Neural progenitor cell (in vitro differentiated cells): ENCODE results near the gene ZNF462. TPM values are rescaled to one million over a fixed set of nuclear protein-coding genes. Genes with fewer than 3 reads are reported as not detected.

Source experiments
- DNase-seq: peaks from one replicate; pipeline ENCODE4 v3.0.0-alpha.2; 2016; ENCODE audit warnings: low spot score
- H2AFZ ChIP-seq: fragments of 200-600 bp; sonication (generic); replicated peaks from 2 replicates; pipeline ENCODE4 v1.6.1; 2016; ENCODE audit warnings: antibody characterized with exemption
- H3F3A ChIP-seq: fragments of 200-600 bp; sonication (generic); 2 replicates; pipeline ENCODE4 v1.6.1; 2016; ENCODE audit warnings: antibody characterized with exemption, low read depth
- H3K27ac ChIP-seq: fragments of 200-600 bp; sonication (generic); 2 replicates; pipeline ENCODE4 v1.5.1; 2016; ENCODE audit warnings: mild to moderate bottlenecking
- H3K27me3 ChIP-seq: fragments of 200-600 bp; sonication (generic); 2 replicates; pipeline ENCODE4 v1.6.1; 2016; ENCODE audit warnings: mild to moderate bottlenecking, moderate library complexity
- H3K36me3 ChIP-seq: fragments of 200-600 bp; sonication (generic); 2 replicates; pipeline ENCODE4 v1.5.1; 2016
- H3K4me1 ChIP-seq: fragments of 200-600 bp; sonication (generic); 2 replicates; pipeline ENCODE4 v1.6.1; 2016; ENCODE audit warnings: mixed run types
- H3K4me2 ChIP-seq: fragments of 200-600 bp; sonication (generic); 2 replicates; pipeline ENCODE4 v1.6.1; 2016
- H3K4me3 ChIP-seq: fragments of 200-600 bp; sonication (generic); 2 replicates; pipeline ENCODE4 v1.5.1; 2016
- H3K79me2 ChIP-seq: fragments of 200-600 bp; sonication (generic); 2 replicates; pipeline ENCODE4 v1.6.1; 2016; ENCODE audit warnings: low read depth
- H3K9ac ChIP-seq: fragments of 200-600 bp; sonication (generic); 2 replicates; pipeline ENCODE4 v1.6.1; 2016
- H3K9me3 ChIP-seq: fragments of 200-600 bp; sonication (generic); 2 replicates; pipeline ENCODE4 v1.5.1; 2016; ENCODE audit warnings: low read depth
- H4K20me1 ChIP-seq: fragments of 200-600 bp; sonication (generic); 2 replicates; pipeline ENCODE4 v1.6.1; 2016; ENCODE audit warnings: low read depth
- H3K27ac Mint-ChIP-seq: 3 replicates; pipeline ENCODE4 v1.8.0; 2021; ENCODE audit warnings: mixed read lengths
- H3K27me3 Mint-ChIP-seq: 2 replicates; pipeline ENCODE4 v1.8.0; 2022; ENCODE audit warnings: low read depth, mild to moderate bottlenecking, inconsistent platforms, moderate library complexity, mixed read lengths; ENCODE audit not compliant: insufficient read depth
- H3K36me3 Mint-ChIP-seq: 3 replicates; pipeline ENCODE4 v1.8.0; 2021; ENCODE audit warnings: mixed read lengths
- H3K4me1 Mint-ChIP-seq: 3 replicates; pipeline ENCODE4 v1.8.0; 2021; ENCODE audit warnings: mixed read lengths
- H3K4me3 Mint-ChIP-seq: 3 replicates; pipeline ENCODE4 v1.8.0; 2021; ENCODE audit warnings: mild to moderate bottlenecking, moderate library complexity, mixed read lengths
- H3K9me3 Mint-ChIP-seq: 3 replicates; pipeline ENCODE4 v1.8.0; 2020; ENCODE audit warnings: mixed read lengths
- CTCF ChIP-seq: fragments of 200-600 bp; sonication (generic); IDR thresholded peaks from 2 replicates; pipeline ENCODE4 v1.5.1; 2017; ENCODE audit warnings: antibody characterized with exemption, mild to moderate bottlenecking
- EZH2 ChIP-seq: fragments of 200-600 bp; sonication (generic); IDR thresholded peaks from 2 replicates; pipeline ENCODE4 v1.6.1; 2017; ENCODE audit warnings: antibody characterized with exemption, mild to moderate bottlenecking, moderate library complexity
- EZH2phosphoT487 ChIP-seq: fragments of 200-600 bp; sonication (generic); IDR thresholded peaks from 2 replicates; pipeline ENCODE4 v1.6.1; 2017; ENCODE audit warnings: antibody characterized with exemption
- total RNA-seq: library from RNA; depleted of rRNA; stranded (reverse); fragments of >200 nt; gene quantifications from 2 replicates; pipeline ENCODE4 v1.2.3, GENCODE V29; 2015; ENCODE audit warnings: low replicate concordance

The ZNF462 gene
- total RNA-seq, 1 donor from 2014 or later: 81.8 TPM

GRCh38 chr9:107020040-107020530 lies 157.1 kb downstream of the ZNF462 start:
- no peaks in the 10 kb centered on the region for H3K27me3 Mint-ChIP-seq
- TF ChIP-seq EZH2phosphoT487 (no peak), CTCF (no peak), EZH2 (no peak)
- H3K4me2 ChIP-seq: peak overlapping the region; percentile 6

GRCh38 chr9:107024193-107024592 lies 161.2 kb downstream of the ZNF462 start:
- H2AFZ ChIP-seq: no peak overlapping the region

More at GRCh38 chr9:107020040-107020530, 157.1 kb downstream of the ZNF462 start:
- H3K27ac Mint-ChIP-seq: peak overlapping the region; percentile 83
- Histone ChIP-seq H3K4me1 (peaks cover 19% of the 10 kb centered on the region), H4K20me1 (no peaks in the 10 kb centered on the region), H3K27me3 (no peaks in the 10 kb centered on the region), H3K79me2 (no peaks in the 10 kb centered on the region), H3F3A (peaks cover 6% of the 10 kb centered on the region), H3K36me3 (no peaks in the 10 kb centered on the region), H3K4me3 (no peak overlapping the region), H3K9ac (no peak overlapping the region), H3K9me3 (no peaks in the 10 kb centered on the region), H2AFZ (no peak overlapping the region), H3K27ac (peak overlapping the region; percentile 63)
- no peak overlapping the region for H3K4me3 Mint-ChIP-seq
- peaks cover 4% of the 10 kb centered on the region for H3K36me3 Mint-ChIP-seq
- H3K9me3 Mint-ChIP-seq: peaks cover 15% of the 10 kb centered on the region
- peaks cover 20% of the 10 kb centered on the region for H3K4me1 Mint-ChIP-seq
- DNase-seq: peak; percentile 79

DNA sequence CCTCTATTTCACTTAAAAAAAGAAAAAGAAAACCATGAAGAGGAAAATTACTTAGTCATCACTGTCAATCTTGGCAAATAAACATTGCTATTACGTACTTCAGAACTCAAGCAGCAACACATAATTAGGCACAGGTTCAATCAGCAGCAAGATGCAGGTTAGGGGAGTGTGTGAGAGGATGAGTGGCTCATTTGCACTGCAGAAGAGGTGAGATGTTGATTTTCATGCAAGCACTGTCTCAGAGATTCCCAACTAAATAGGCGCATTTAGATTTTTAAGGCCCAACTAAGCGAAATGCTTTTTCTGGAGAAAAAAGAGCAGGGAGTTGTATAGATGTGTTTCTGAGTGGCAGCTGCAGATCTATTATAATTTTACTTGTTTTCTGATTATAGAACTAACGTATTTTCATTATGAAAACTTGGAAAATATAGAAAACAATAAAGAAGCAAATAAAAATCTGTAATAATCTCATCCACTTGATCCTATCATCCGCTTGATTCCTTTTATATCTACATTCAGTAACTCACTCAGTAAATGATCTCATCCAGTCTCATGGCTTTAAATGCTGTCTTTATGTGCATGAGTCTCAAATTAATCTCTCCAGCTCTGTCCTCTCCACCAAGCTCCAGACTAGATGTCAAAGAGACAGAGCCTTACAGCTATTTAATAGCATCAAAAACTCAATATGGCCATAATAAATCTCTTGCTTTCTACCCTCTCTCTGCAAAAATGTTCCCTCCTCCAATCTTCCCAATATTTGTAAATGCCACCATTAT lies 162.5 kb downstream of the ZNF462 start:
- Mint-ChIP-seq H3K4me3 (no peak overlapping the region), H3K36me3 (no peaks in the 10 kb centered on the region), H3K27me3 (no peaks in the 10 kb centered on the region), H3K27ac (no peak overlapping the region), H3K9me3 (no peaks in the 10 kb centered on the region), H3K4me1 (peaks cover 8% of the 10 kb centered on the region)
- no peak overlapping the region for H3K27ac ChIP-seq
- no peak overlapping the region for H3K4me3 ChIP-seq
- H3K27me3 ChIP-seq: no peaks in the 10 kb centered on the region
- H3F3A ChIP-seq: peaks cover 32% of the 10 kb centered on the region
- no peaks in the 10 kb centered on the region for H4K20me1 ChIP-seq
- TF ChIP-seq CTCF (no peak), EZH2phosphoT487 (no peak), EZH2 (no peak)
- peaks cover 20% of the 10 kb centered on the region for H3K4me1 ChIP-seq
- no peak for DNase-seq
- no peak overlapping the region for H2AFZ ChIP-seq
- H3K4me2 ChIP-seq: no peak overlapping the region
- peaks cover 5% of the 10 kb centered on the region for H3K9me3 ChIP-seq
- no peak overlapping the region for H3K9ac ChIP-seq
- no peaks in the 10 kb centered on the region for H3K79me2 ChIP-seq
- H3K36me3 ChIP-seq: no peaks in the 10 kb centered on the region

More at GRCh38 chr9:107024193-107024592, 161.2 kb downstream of the ZNF462 start:
- Histone ChIP-seq H3K27me3 (no peaks in the 10 kb centered on the region), H3K9ac (no peak overlapping the region), H3K4me3 (no peak overlapping the region), H4K20me1 (no peaks in the 10 kb centered on the region), H3K9me3 (peaks cover 5% of the 10 kb centered on the region), H3K79me2 (no peaks in the 10 kb centered on the region), H3K36me3 (no peaks in the 10 kb centered on the region), H3F3A (peaks cover 33% of the 10 kb centered on the region), H3K27ac (no peak overlapping the region), H3K4me1 (peaks cover 20% of the 10 kb centered on the region), H3K4me2 (no peak overlapping the region)
- H3K27ac Mint-ChIP-seq: no peak overlapping the region
- no peak overlapping the region for H3K4me3 Mint-ChIP-seq
- H3K27me3 Mint-ChIP-seq: no peaks in the 10 kb centered on the region
- no peaks in the 10 kb centered on the region for H3K36me3 Mint-ChIP-seq
- TF ChIP-seq EZH2phosphoT487 (no peak), CTCF (no peak), EZH2 (no peak)
- H3K9me3 Mint-ChIP-seq: no peaks in the 10 kb centered on the region
- no peak for DNase-seq
- peaks cover 20% of the 10 kb centered on the region for H3K4me1 Mint-ChIP-seq
